ENCODE data around the gene RNPC3.
"Not testable (repeated sequence)": the region's sequence is repeated elsewhere in the genome, so short reads cannot be mapped to it uniquely, and the experiment has no call there.

The RNPC3 gene

DNA sequence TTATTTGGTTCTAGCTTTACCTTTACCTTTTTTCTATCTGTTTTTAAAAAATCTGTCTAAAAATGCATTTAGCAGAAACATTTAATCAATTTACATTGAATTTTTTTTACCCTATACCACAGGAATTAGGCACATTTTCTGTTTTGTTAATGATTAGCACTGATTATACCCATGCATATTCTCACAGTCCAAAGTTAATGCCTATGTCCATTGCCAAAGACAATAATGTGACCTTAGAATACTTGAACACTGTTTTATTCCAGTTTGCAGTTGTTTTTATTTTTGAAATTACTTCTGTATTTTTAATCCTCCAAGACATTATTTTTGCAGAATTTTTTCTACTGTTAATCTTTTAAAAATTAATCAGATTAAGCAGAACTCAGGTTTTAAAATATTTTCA, 34.9 kb downstream of the RNPC3 start:
- no peak for DNase-seq (ENCODE audit: low read depth in 2 of 2, low spot score in 1 of 2)

DNA sequence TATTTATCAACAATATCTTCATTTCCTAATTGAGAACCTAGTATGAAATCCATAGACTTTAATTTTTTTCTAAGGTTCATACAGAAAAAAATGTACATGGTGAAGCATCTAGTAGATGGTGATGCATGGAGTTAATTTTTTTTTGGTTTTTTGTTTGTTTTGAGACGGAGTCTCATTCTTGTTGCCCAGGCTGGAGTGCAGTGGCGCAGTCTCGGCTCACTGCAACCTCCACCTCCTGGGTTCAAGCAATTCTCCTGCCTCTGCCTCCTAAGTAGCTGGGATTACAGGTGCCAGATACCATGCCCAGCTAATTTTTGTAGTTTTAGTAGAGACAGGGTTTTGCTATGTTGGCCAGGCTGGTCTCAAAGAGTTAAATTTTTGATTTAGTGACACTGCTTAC, 35.6 kb downstream of the RNPC3 start:
- DNase-seq (ENCODE audit: low read depth in 2 of 2, low spot score in 1 of 2): not testable (repeated sequence)

DNA sequence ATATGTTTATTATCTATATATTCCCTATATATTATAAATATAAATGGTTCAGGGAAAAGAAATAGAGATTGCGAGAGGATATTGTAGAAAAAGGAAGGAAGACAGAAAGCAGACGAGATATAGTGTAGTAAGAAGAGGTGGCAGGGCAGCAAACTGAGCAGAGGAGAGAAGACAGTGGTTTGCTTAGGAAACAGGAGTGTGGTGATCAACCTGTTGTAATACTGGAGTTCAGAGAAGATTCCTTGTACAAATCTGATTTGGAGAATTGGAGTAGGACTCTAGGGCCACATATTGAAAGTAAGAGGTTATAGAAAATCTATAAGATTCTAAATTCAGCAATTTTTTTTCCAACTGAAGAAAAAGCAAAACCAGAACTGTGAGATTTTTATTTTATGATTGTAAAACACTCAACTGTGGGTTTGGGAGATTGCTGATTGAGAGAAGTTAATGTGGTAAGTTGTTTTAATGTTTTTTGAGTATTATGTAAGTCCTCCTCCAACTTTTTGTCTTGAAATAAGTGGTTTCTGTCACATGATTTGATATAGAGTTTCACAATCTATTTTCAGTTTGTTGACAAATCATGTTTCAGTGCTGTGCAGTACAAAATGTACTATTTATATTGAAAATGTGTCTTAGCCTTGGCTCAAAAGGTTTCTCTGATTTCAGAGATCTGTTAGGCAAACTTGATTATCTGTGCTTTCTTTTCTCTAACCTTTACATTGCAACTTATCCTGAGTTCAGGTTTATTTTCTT, 36.3 kb downstream of the RNPC3 start:
- DNase-seq (ENCODE audit: low read depth in 2 of 2, low spot score in 1 of 2): no peak

DNA sequence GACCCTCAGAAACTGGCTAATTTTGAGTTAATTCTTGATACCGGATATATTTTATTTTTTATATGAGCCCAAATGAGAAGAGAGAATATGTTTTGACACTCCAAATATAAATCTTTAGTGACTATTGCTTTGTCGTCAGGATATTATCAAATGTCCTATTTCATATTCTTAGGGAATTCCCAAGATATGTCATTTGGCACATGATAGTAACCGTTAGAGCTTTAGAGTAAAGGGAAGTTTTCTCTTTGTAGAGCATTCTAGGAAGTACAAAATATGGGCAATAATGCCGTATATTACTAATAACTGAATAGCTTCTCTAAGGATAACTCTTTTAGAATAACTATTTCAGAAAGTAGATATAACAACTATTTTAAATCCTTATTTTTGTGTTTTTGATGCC, 37.6 kb downstream of the RNPC3 start:
- no peak for DNase-seq (ENCODE audit: low read depth in 2 of 2, low spot score in 1 of 2)

DNA sequence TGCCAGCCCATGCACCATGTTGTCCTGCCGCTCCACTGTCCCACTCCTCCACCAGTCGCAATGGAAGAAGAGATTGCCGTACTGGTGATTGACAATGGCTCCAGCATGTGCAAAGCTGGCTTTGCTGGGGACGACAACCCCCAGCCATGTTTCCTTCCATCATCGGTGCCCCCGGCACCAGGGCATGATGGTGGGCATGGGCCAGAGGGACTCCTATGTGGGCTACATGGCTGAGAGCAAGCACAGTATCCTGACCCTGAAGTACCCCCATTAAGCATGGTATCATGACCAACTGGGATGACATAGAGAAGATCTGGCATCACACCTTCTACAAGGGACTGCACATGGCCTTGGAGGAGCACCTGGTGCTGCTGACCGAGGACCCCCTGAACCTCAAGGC, 44.0 kb downstream of the RNPC3 start:
- no peak for DNase-seq (ENCODE audit: low read depth in 2 of 2, low spot score in 1 of 2)

DNA sequence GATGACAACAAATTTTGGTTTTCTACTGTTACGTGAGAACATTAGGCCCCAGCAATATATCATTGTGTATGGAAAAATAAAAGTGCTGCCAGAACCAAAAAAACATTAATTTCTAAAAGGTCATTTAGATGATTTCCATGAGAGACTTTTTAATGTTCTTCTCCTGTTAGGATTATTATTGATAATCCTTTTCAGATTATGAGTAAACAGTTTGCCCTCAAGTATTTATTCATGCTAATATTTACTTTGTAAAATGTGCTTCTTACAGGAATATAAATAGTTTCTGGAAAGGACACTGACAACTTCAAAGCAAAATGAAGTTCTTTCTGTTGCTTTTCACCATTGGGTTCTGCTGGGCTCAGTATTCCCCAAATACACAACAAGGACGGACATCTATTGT, 45.8 kb downstream of the RNPC3 start, which contains the start of gene AMY2B:
Gene AMY2B (plus strand): TSS at position 301 of the 400 bp plus-strand sequence. CDS start 14 bp downstream, at position 315.
- DNase-seq (ENCODE audit: low read depth in 2 of 2, low spot score in 1 of 2): not testable (repeated sequence)

DNA sequence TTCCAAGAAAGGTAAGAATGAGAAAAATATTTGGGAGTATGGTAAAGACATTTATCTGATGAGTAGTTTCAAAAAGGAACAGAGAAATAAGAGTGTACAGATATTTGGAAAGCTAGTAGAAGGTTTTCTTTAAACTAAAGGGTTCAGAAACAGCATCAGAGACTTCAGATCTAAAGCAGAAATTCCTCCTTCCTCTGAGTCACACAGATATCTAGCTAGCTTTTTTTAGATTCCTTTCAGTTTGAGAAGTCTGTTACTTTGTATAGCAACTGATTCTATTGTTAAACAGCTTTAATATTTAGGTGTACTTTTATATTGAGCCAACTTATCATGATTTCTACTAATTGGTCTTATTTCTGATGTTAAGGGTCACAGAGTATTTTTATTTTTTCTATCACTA, 50.6 kb downstream of the RNPC3 start:
- no peak for DNase-seq (ENCODE audit: low read depth in 2 of 2, low spot score in 1 of 2)

DNA sequence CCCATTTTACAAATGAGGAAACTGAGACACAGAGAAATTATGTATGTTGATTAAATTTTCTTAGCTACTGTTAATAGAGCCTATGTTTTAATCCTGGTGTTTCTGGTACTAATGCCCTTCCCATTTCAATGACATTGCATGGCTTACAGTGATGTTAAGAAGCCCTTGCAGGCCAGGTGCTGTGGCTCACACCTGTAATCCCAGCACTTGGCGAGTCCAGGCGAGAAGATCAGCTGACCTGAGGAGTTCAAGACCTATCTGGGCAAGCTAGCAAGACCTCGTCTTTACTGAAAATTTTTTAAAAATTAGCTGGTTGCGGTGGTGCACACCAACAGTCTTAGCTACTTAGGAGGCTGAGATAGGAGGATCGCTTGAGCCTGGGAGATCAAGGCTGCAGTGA, 51.3 kb downstream of the RNPC3 start:
- not testable (repeated sequence) for DNase-seq (ENCODE audit: low read depth in 2 of 2, low spot score in 1 of 2)

DNA sequence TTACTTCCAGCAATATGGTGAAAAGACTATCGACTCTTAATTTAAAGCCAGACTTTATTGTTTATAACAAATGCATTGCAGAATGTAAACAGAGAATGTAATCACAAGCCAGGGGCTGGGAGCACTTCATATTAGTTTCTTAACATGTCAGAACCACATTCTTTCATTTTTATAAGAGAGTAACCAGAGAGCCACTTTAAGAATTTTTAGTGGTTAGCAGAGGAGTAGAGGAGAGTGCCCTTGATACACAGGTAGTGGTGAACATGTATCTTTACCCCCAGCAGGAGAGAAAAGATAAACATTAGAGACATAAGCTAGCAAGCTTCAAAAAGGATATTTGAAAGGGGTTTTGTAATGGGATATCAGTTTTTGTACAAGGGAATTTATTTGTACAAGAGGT, 57.0 kb downstream of the RNPC3 start:
- no peak for DNase-seq (ENCODE audit: low read depth in 2 of 2, low spot score in 1 of 2)

DNA sequence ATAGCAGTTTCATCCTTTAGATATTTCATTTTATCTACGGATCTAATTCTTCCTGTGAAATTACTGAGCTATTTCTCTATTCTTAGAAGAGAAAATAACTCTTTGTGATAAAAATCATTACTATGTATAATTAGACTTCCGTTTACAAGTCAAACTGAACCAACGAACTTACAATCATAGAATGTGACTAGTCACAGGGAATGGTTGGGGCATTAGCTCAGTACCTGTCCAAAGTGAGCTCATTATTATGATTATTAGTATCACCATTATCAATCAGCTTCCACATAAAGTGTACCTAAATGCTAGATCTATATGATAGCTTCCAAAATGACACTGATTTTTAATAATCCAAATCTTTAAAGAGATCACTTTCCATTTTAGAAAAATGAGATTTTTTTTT, 58.4 kb downstream of the RNPC3 start:
- DNase-seq (ENCODE audit: low read depth in 2 of 2, low spot score in 1 of 2): no peak

DNA sequence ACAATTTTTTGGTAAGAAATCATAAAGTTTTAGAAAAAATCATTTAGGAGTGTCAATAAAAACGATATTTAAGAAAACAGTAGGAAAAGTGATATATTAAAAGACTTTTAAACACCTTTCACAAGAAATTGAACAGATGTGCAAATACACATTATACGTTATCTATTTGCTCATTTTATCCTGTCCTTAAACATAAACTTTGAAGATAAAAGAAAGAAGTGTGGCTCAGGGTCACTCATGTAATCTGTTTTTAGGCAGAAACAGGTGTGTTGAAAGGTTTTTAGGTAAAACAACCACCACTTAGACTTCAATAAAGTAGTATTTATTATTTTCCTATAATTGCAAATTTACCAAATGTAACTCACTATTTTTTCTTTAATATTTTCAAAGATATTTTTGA, 59.0 kb downstream of the RNPC3 start:
- no peak for DNase-seq (ENCODE audit: low read depth in 2 of 2, low spot score in 1 of 2)

DNA sequence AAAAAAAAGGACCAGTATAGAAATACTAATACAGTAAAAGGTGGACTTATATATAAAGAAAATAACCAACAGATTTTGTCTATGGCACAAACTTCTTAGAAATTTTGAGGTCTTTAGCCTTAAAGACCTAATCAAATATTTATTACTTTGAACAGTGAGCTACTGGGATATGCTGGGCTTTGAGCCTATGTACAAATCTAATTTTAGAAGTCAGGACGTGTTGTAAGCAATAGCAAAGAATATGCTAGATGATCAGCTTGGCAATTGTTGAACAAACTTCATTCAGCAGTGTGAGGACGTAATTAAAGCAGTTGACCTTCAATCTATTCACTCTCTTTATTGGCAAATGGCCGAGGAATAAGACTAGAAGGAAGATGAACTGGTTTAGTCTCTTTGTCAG, 77.2 kb downstream of the RNPC3 start:
- not testable (repeated sequence) for DNase-seq (ENCODE audit: low read depth in 2 of 2, low spot score in 1 of 2)

Data from stimulated activated CD8-positive, alpha-beta memory T cell treated with anti-CD3 and anti-CD28 coated beads, Interleukin-4, amount 100 ng/mL, for 1 hour (primary cell).